ENCODE measurements around the gene BCL2L11. TPM values are rescaled to one million over a fixed set of nuclear protein-coding genes. Genes with fewer than 3 reads are reported as not detected.

BCL2L11 gene
- total and polyA plus RNA-seq, 9 of the 15 experiments (the other 6 are each of a cell fraction or from before 2014, with no cell fraction given): 2.2 to 18.8 (median 5.0) TPM

DNA sequence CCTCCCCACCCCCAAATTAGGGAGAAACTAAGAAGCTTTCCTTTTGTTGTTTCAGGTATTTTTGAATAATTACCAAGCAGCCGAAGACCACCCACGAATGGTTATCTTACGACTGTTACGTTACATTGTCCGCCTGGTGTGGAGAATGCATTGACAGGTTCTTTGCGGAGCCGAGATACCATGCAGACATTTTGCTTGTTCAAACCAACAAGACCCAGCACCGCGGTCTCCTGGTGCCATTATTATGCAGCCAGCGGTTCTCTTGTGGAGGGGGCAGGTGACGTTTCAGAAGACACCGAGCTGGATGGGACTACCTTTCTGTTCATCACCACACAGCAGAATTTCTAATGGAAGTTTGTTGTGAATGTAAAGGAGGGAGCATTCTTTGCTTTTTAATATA, 43.4 kb downstream of the BCL2L11 start:
- DNase-seq (ENCODE audit: extremely low read depth in 1 of 4, low spot score in 3 of 4) (no peak), FAIRE-seq (no peak), ATAC-seq (no peak)
- H3K9me1 ChIP-seq (ENCODE audit: control insufficient read depth, insufficient read depth, low read length): no peaks in the 10 kb centered on the region
- H3K27ac ChIP-seq (ENCODE audit: extremely low read depth, low read depth, low read length): no peak overlapping the region
- CTCF ChIA-PET (ENCODE audit: low intra/inter-chr PET ratio): no interaction called here
- H3K9me3 ChIP-seq (replicated peaks; ENCODE audit: control insufficient read depth, insufficient read depth, low read depth, low read length): no peaks in the 10 kb centered on the region
- WGBS (ENCODE audit: insufficient coverage, low coverage, missing lambda C conversion rate): 95% methylated on average over 12 of the region's 12 CpGs
- in situ Hi-C loops (cut with MboI): no loop called here
- no peak overlapping the region for H3K4me3 ChIP-seq
- H3K79me2 ChIP-seq (ENCODE audit: control insufficient read depth, insufficient read depth, low read length): no peaks in the 10 kb centered on the region
- no peak overlapping the region for H3K9ac ChIP-seq (ENCODE audit: insufficient read depth in 1 of 2, low read depth in 2 of 2, low read length in 2 of 2)
- no peaks in the 10 kb centered on the region for H3K27me3 ChIP-seq (ENCODE audit: control insufficient read depth in 2 of 2, insufficient read depth in 2 of 2, low read length in 2 of 2)
- BruUV-seq (replicated peaks): no TSS peak
- POLR2A ChIA-PET: no interaction called here
- H2AFZ ChIP-seq (ENCODE audit: low read depth, low read length): no peak overlapping the region
- TF ChIP-seq BDP1 (IDR thresholded peaks at IDR 0.05; ENCODE audit: insufficient read depth, insufficient read length) (no peak), ZC3H8 (IDR thresholded peaks at IDR 0.05) (no peak), JUNB (CRISPR knock-in tag; conservative IDR thresholded peaks at IDR 0.05) (no peak), SIRT6 (IDR thresholded peaks at IDR 0.05; ENCODE audit: low read depth, low read length) (no peak), PURB (CRISPR knock-in tag; IDR thresholded peaks at IDR 0.05; ENCODE audit: low read depth) (no peak), ADNP (tag; IDR thresholded peaks at IDR 0.05) (no peak), POLR2G (IDR thresholded peaks at IDR 0.05; ENCODE audit: low read depth, low read length) (no peak), ZNF282 (CRISPR knock-in tag; IDR thresholded peaks at IDR 0.05) (no peak), XRCC5 (IDR thresholded peaks at IDR 0.05; ENCODE audit: low read depth, low read length) (no peak), TCF3 (CRISPR knock-in tag; IDR thresholded peaks at IDR 0.05) (no peak), NFE2 (IDR thresholded peaks at IDR 0.05; ENCODE audit: low read depth) (no peak), NR4A1 (CRISPR knock-in tag; IDR thresholded peaks at IDR 0.05) (no peak), NR4A1 (tag; IDR thresholded peaks at IDR 0.05) (no peak), NFATC3 (IDR thresholded peaks at IDR 0.05) (no peak)
- no peak overlapping the region for H3K4me2 ChIP-seq (ENCODE audit: insufficient read depth, low read length)
- intact Hi-C loops (cut with micrococcal nuclease): no loop called here
- peaks cover 12 to 20% of the 10 kb centered on the region in 2 experiments; a peak in 4 of 5 replicates for H3K4me1 ChIP-seq (replicated peaks in 1 of 2; ENCODE audit: control insufficient read depth in 2 of 2, insufficient read depth in 2 of 2, low read length in 2 of 2)
- H3K36me3 ChIP-seq (ENCODE audit: control insufficient read depth, insufficient read depth, low read length): peaks cover 53% of the 10 kb centered on the region
- peaks cover 33% of the 10 kb centered on the region for H4K20me1 ChIP-seq (replicated peaks; ENCODE audit: control insufficient read depth, insufficient read depth, low read length)
